NAMALWA (cell line): ENCODE data around the gene CAMTA2.
"Not testable (repeated sequence)": the region's sequence is repeated elsewhere in the genome, so short reads cannot be mapped to it uniquely, and the experiment has no call there.

Experiments
- DNase-seq: peaks from one replicate; pipeline ENCODE4 v3.0.0-alpha.2; 2015; ENCODE audit warnings: low spot score

CAMTA2 gene

GRCh38 chr17:4986951-4987766 is at the start of gene CAMTA2:
TSS of gene CAMTA2 (minus strand) at chr17:4987675. CDS start at chr17:4986222, 1,453 bp downstream.
- DNase-seq: peak; percentile 62

GRCh38 chr17:5035315-5035714 is 47.8 kb upstream of the CAMTA2 start, which contains the start of gene SLC52A1:
TSS of gene SLC52A1 (minus strand) at chr17:5035426. CDS start at chr17:5034606, 820 bp downstream.
- no peak for DNase-seq

- DNase-seq: no peak
Observed at GRCh38 chr17:5034651-5035050, 47.2 kb upstream of the CAMTA2 start.

- no peak for DNase-seq
Observed at GRCh38 chr17:5034063-5034462, 46.6 kb upstream of the CAMTA2 start.

GRCh38 chr17:5033352-5034015 is 46.0 kb upstream of the CAMTA2 start:
- DNase-seq: no peak

- DNase-seq: no peak
Observed at GRCh38 chr17:5032865-5033264, 45.4 kb upstream of the CAMTA2 start.

GRCh38 chr17:5031365-5032082 is 44.0 kb upstream of the CAMTA2 start:
- DNase-seq: peak; percentile 90

- DNase-seq: not testable (repeated sequence)
Observed at GRCh38 chr17:5030168-5030567, 42.7 kb upstream of the CAMTA2 start.

- no peak for DNase-seq
Observed at GRCh38 chr17:5027916-5028315, 40.4 kb upstream of the CAMTA2 start.

- no peak for DNase-seq
Observed at GRCh38 chr17:5027299-5027698, 39.8 kb upstream of the CAMTA2 start.

- no peak for DNase-seq
Observed at GRCh38 chr17:5024604-5025003, 37.1 kb upstream of the CAMTA2 start.

- no peak for DNase-seq
Observed at GRCh38 chr17:5023588-5024147, 36.2 kb upstream of the CAMTA2 start.

GRCh38 chr17:5022171-5022711 is 34.8 kb upstream of the CAMTA2 start:
- DNase-seq: no peak

- no peak for DNase-seq
Observed at GRCh38 chr17:5020502-5021023, 33.1 kb upstream of the CAMTA2 start.

- peak; percentile 49 for DNase-seq
Observed at GRCh38 chr17:5019475-5019956, 32.0 kb upstream of the CAMTA2 start.

- DNase-seq: no peak
Observed at GRCh38 chr17:5014357-5014756, 26.9 kb upstream of the CAMTA2 start.

- DNase-seq: no peak
Observed at GRCh38 chr17:5011928-5012327, 24.5 kb upstream of the CAMTA2 start.

- no peak for DNase-seq
Observed at GRCh38 chr17:5003214-5003867, 15.9 kb upstream of the CAMTA2 start.

- DNase-seq: no peak
Observed at GRCh38 chr17:5002121-5002788, 14.8 kb upstream of the CAMTA2 start.

- no peak for DNase-seq
Observed at GRCh38 chr17:5000237-5000639, 12.8 kb upstream of the CAMTA2 start.
